Trophoblast cell (in vitro differentiated cells and primary cell): ENCODE measurements around the gene IP6K3.

Experiments
- DNase-seq, 2 donors: peaks; one replicate each; pipeline ENCODE4 v3.0.0-alpha.2; 2016
- H2AFZ ChIP-seq: 2 replicates; pipeline ENCODE4 v1.6.1; 2013; ENCODE audit warnings: low read length, moderate library complexity, mild to moderate bottlenecking; ENCODE audit not compliant: insufficient read depth, poor library complexity
- H2AK5ac ChIP-seq: 2 replicates; pipeline ENCODE4 v1.6.1; 2013; ENCODE audit warnings: mild to moderate bottlenecking, low read length
- H2BK120ac ChIP-seq: 2 replicates; pipeline ENCODE4 v1.6.1; 2013; ENCODE audit warnings: low read length, mild to moderate bottlenecking, moderate library complexity; ENCODE audit not compliant: insufficient read depth, poor library complexity
- H2BK12ac ChIP-seq: 2 replicates; pipeline ENCODE4 v1.6.1; 2013; ENCODE audit warnings: mild to moderate bottlenecking, low read length, moderate library complexity
- H2BK5ac ChIP-seq: 2 replicates; pipeline ENCODE4 v1.6.1; 2013; ENCODE audit warnings: low read length, low read depth, moderate library complexity, mild to moderate bottlenecking; ENCODE audit not compliant: poor library complexity
- H3K14ac ChIP-seq: 2 replicates; pipeline ENCODE4 v1.6.1; 2013; ENCODE audit warnings: mild to moderate bottlenecking, low read length
- H3K18ac ChIP-seq: 2 replicates; pipeline ENCODE4 v1.6.1; 2013; ENCODE audit warnings: mild to moderate bottlenecking, low read length
- H3K23ac ChIP-seq: 2 replicates; pipeline ENCODE4 v1.6.1; 2013; ENCODE audit warnings: low read length
- H3K27ac ChIP-seq: 2 replicates; pipeline ENCODE4 v1.5.1; 2013; ENCODE audit warnings: low read depth, mild to moderate bottlenecking, inconsistent platforms, low read length, moderate library complexity
- H3K27me3 ChIP-seq: 2 replicates; pipeline ENCODE4 v1.6.1; 2013; ENCODE audit warnings: inconsistent platforms, mild to moderate bottlenecking, low read length, moderate library complexity; ENCODE audit not compliant: insufficient read depth
- H3K36me3 ChIP-seq, 2 experiments: 1 replicate in 1 of 2; 2 replicates in 1 of 2; pipeline ENCODE4 v1.6.1; 2013; ENCODE audit warnings: low read length in 2 of 2, mild to moderate bottlenecking in 2 of 2, moderate library complexity in 1 of 2; ENCODE audit not compliant: insufficient read depth in 2 of 2, control insufficient read depth in 1 of 2
- H3K4ac ChIP-seq: 2 replicates; pipeline ENCODE4 v1.6.1; 2013; ENCODE audit warnings: low read depth, mild to moderate bottlenecking, low read length, moderate library complexity
- H3K4me1 ChIP-seq, 2 experiments: 1 replicate in 1 of 2; 2 replicates in 1 of 2; pipeline ENCODE4 v1.6.1; 2013; ENCODE audit warnings: low read length in 2 of 2, mild to moderate bottlenecking in 2 of 2, moderate library complexity in 1 of 2; ENCODE audit not compliant: insufficient read depth in 2 of 2, control insufficient read depth in 1 of 2
- H3K4me2 ChIP-seq: 2 replicates; pipeline ENCODE4 v1.6.1; 2013; ENCODE audit warnings: inconsistent platforms, mild to moderate bottlenecking, low read length, moderate library complexity
- H3K4me3 ChIP-seq: 2 replicates; pipeline ENCODE4 v1.5.1; 2013; ENCODE audit warnings: mild to moderate bottlenecking, low read depth, low read length, inconsistent platforms
- H3K79me1 ChIP-seq: one replicate; pipeline ENCODE4 v1.6.1; 2013; ENCODE audit warnings: low read length
- H3K79me2 ChIP-seq: 2 replicates; pipeline ENCODE4 v1.6.1; 2013; ENCODE audit warnings: low read length, mild to moderate bottlenecking; ENCODE audit not compliant: control insufficient read depth, insufficient read depth, poor library complexity
- H3K9ac ChIP-seq: 2 replicates; pipeline ENCODE4 v1.6.1; 2013; ENCODE audit warnings: mild to moderate bottlenecking, low read length
- H3K9me3 ChIP-seq: 2 replicates; pipeline ENCODE4 v1.6.1; 2013; ENCODE audit warnings: low read depth, mild to moderate bottlenecking, control low read depth, inconsistent platforms, low read length; ENCODE audit not compliant: insufficient read depth
- H4K12ac ChIP-seq: 2 replicates; pipeline ENCODE4 v1.6.1; 2013; ENCODE audit warnings: low read depth, mild to moderate bottlenecking, low read length, moderate library complexity
- H4K8ac ChIP-seq: 2 replicates; pipeline ENCODE4 v1.6.1; 2013; ENCODE audit warnings: low read depth, mild to moderate bottlenecking, low read length, moderate library complexity
- H4K91ac ChIP-seq: one replicate; pipeline ENCODE4 v1.6.1; 2013; ENCODE audit warnings: low read depth, mild to moderate bottlenecking, low read length, moderate library complexity
- WGBS: extraction: QIAGEN DNeasy Blood & Tissue Kit; methylation state at CpG from one replicate; pipeline ENCODE4 v1.1.7; 2013; ENCODE audit warnings: missing lambda C conversion rate; ENCODE audit not compliant: insufficient read length, insufficient coverage; ENCODE audit errors: extremely low coverage; 5-methylcytosine and 5-hydroxymethylcytosine counted together

Gene IP6K3

DNA sequence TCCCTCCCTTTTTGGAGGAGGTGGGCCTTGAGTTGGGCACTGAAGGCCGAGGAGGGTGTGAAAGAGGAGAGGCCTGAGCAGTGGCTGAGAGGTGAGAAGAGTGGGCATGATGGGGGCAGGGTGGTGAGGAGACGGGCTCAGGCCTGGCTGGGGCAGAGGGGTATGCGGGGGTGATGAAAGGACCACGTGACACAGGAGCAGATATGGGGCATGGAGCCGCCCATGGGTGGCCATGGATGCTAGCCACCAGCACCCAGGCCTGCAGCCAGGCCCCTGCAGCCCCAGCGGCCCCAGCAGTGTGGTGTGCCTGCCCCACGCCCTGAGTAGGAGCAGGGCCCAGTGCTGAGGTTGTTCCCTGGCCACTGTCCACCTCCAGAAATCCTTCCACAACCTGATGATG lies 61.7 kb downstream of the IP6K3 start:
- Histone ChIP-seq H3K9me3 (no peaks in the 10 kb centered on the region), H2BK120ac (no peak overlapping the region), H3K18ac (no peak overlapping the region), H2AK5ac (no peak overlapping the region), H3K27me3 (no peaks in the 10 kb centered on the region), H4K91ac (no peak overlapping the region), H4K12ac (no peak overlapping the region), H3K9ac (no peak overlapping the region), H3K79me1 (no peaks in the 10 kb centered on the region), H3K4ac (no peak overlapping the region), H2BK12ac (no peak overlapping the region), H2AFZ (no peak overlapping the region), H3K36me3 (peaks cover 23 to 33% of the 10 kb centered on the region in 2 experiments), H3K4me1 (no peaks in the 10 kb centered on the region), H3K4me2 (no peak overlapping the region), H3K79me2 (no peaks in the 10 kb centered on the region), H3K27ac (no peak overlapping the region), H3K23ac (no peak overlapping the region), H3K4me3 (no peak overlapping the region), H4K8ac (no peak overlapping the region), H2BK5ac (no peak overlapping the region), H3K14ac (no peak overlapping the region)
- no CpG with 5 or more reads among the region's 7 CpGs for WGBS
- DNase-seq, result no peak

DNA sequence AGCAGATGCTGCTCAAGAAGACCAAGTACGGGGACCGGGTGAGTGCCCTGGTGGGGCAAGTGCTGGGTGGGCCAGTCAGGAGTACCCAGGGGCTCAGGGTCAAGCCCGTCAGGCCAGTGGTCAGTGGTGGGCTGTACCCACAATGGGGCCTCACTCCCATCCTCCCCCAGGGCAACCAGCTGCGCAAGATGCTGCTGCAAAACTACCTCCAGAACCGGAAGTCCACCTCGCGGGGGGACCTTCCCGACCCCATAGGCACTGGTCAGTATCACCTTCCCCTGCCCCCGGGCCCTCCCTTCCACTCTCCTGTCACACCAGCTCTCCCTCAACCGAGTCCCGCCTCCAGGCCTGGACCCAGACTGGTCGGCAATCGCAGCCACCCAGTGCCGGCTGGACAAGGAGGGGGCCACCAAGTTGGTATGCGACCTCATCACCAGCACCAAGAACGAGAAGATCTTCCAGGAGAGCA lies 62.2 kb downstream of the IP6K3 start:
- Histone ChIP-seq H2BK120ac (no peak overlapping the region), H3K23ac (no peak overlapping the region), H3K4me1 (no peaks in the 10 kb centered on the region), H2BK12ac (no peak overlapping the region), H4K91ac (no peak overlapping the region), H3K9ac (no peak overlapping the region), H2AK5ac (no peak overlapping the region), H3K14ac (no peak overlapping the region), H3K27ac (no peak overlapping the region), H3K4me2 (no peak overlapping the region), H3K9me3 (no peaks in the 10 kb centered on the region), H3K4ac (no peak overlapping the region), H4K8ac (no peak overlapping the region), H3K18ac (no peak overlapping the region), H3K27me3 (no peaks in the 10 kb centered on the region), H2AFZ (no peak overlapping the region), H4K12ac (no peak overlapping the region), H3K79me1 (no peaks in the 10 kb centered on the region), H3K79me2 (no peaks in the 10 kb centered on the region), H2BK5ac (no peak overlapping the region), H3K4me3 (no peak overlapping the region), H3K36me3 (peaks cover 21 to 35% of the 10 kb centered on the region in 2 experiments)
- DNase-seq, result no peak
- no CpG with 5 or more reads among the region's 16 CpGs for WGBS

DNA sequence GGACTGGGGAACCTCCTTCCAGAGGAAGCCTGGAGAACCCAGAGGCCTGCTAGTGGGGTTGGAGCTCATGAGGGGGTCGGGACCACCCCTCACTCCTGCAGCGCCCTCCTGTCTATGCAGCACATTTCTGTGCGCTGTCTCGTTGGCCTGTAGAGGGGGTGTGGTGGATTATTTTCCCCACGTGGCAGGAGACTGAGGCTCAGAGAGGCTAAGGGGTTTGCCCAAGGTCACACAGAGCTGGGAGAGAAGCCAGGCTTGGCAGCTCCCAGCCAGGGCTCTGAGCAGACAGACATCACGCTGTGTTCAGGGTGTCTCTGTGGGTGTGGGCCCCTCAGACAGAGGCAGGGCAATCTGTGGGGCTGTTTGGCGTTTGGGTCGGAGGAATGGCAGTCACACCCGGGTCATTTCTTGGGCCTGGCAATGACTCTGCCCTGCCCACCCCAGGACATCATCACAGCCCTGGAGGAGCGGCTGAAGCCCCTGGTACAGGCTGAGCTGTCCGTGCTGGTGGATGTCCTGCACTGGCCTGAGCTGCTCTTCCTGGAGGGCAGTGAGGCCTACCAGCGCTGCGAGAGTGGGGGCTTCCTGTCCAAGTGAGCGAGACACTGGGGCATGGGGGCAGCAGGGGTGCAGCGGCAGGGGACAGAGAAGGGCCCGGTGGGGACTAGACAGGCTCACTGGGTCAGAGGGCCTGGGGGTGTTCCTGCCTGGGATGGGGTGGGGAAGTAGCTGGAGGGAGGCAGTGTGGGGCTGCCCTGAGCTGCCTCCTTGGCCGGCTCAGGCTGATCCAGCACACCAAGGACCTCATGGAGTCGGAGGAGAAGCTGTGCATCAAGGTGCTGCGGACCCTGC lies 62.9 kb downstream of the IP6K3 start:
- Histone ChIP-seq H2BK120ac (no peak overlapping the region), H3K79me2 (no peaks in the 10 kb centered on the region)
- no CpG with 5 or more reads among the region's 19 CpGs for WGBS

GRCh38 chr6:33683051-33683571 lies 63.6 kb downstream of the IP6K3 start:
- H3K4ac ChIP-seq, result no peak overlapping the region
- H3K27ac ChIP-seq, result no peak overlapping the region
- no peak overlapping the region for H3K18ac ChIP-seq
- DNase-seq, result no peak
- H2AFZ ChIP-seq, result no peak overlapping the region
- H3K23ac ChIP-seq, result no peak overlapping the region
- no peaks in the 10 kb centered on the region for H3K9me3 ChIP-seq
- no peak overlapping the region for H4K12ac ChIP-seq
- H3K4me2 ChIP-seq, result no peak overlapping the region
- no peak overlapping the region for H4K8ac ChIP-seq
- H3K4me3 ChIP-seq, result no peak overlapping the region
- H3K79me1 ChIP-seq, result no peaks in the 10 kb centered on the region
- no peak overlapping the region for H2AK5ac ChIP-seq
- no peak overlapping the region for H3K9ac ChIP-seq
- H2BK5ac ChIP-seq, result no peak overlapping the region
- H3K36me3 ChIP-seq, result peaks cover 21 to 30% of the 10 kb centered on the region in 2 experiments
- H2BK120ac ChIP-seq, result no peak overlapping the region
- no CpG with 5 or more reads among the region's 15 CpGs for WGBS
- no peak overlapping the region for H2BK12ac ChIP-seq
- H3K27me3 ChIP-seq, result no peaks in the 10 kb centered on the region
- H3K4me1 ChIP-seq, result no peaks in the 10 kb centered on the region
- H4K91ac ChIP-seq, result no peak overlapping the region
- no peaks in the 10 kb centered on the region for H3K79me2 ChIP-seq
- H3K14ac ChIP-seq, result no peak overlapping the region

More for the DNA sequence above, 62.9 kb downstream of the IP6K3 start:
- Histone ChIP-seq H3K4me2 (no peak overlapping the region), H3K14ac (no peak overlapping the region), H2BK12ac (no peak overlapping the region), H3K4ac (no peak overlapping the region), H4K12ac (no peak overlapping the region), H2AK5ac (no peak overlapping the region), H3K18ac (no peak overlapping the region), H3K23ac (no peak overlapping the region), H4K8ac (no peak overlapping the region), H3K27ac (no peak overlapping the region), H2AFZ (no peak overlapping the region), H3K4me1 (no peaks in the 10 kb centered on the region), H3K79me1 (no peaks in the 10 kb centered on the region), H3K27me3 (no peaks in the 10 kb centered on the region), H3K36me3 (peaks cover 21 to 34% of the 10 kb centered on the region in 2 experiments), H3K9me3 (no peaks in the 10 kb centered on the region), H3K4me3 (no peak overlapping the region), H2BK5ac (no peak overlapping the region), H3K9ac (no peak overlapping the region), H4K91ac (no peak overlapping the region)
- no peak for DNase-seq
